Measurements from ENCODE around the gene HTR6.

- TF ChIP-seq EZH2phosphoT487 (IDR thresholded peaks at IDR 0.05; ENCODE audit: insufficient read depth, low read depth), result no peak
- no peak for TF ChIP-seq EZH2 (IDR thresholded peaks at IDR 0.05; ENCODE audit: insufficient read depth, poor library complexity, severe bottlenecking)
Observed at GRCh38 chr1:19723874-19724273, 59.2 kb downstream of the HTR6 start.
